ENCODE data around the gene LYSMD2. TPM values are rescaled to one million over a fixed set of nuclear protein-coding genes. Genes with fewer than 3 reads are reported as not detected.

LYSMD2 gene
- polyA plus RNA-seq, 1 of the 3 experiments (the other 2 are of a cell fraction), result 10.3 TPM

- TF ChIP-seq SIN3A (IDR thresholded peaks at IDR 0.05; ENCODE audit: borderline replicate concordance, low read depth, low read length) (no peak), TAF1 (IDR thresholded peaks at IDR 0.05; ENCODE audit: borderline replicate concordance, low read depth, low read length) (no peak), RCOR1 (IDR thresholded peaks at IDR 0.05; ENCODE audit: low read length) (no peak), USF1 (IDR thresholded peaks at IDR 0.05; ENCODE audit: borderline replicate concordance, low read depth) (no peak), NFIC (IDR thresholded peaks at IDR 0.05; ENCODE audit: borderline replicate concordance) (no peak), NRF1 (IDR thresholded peaks at IDR 0.05; ENCODE audit: low read depth, low read length) (no peak)
- TF ChIP-seq, protein P1, sequence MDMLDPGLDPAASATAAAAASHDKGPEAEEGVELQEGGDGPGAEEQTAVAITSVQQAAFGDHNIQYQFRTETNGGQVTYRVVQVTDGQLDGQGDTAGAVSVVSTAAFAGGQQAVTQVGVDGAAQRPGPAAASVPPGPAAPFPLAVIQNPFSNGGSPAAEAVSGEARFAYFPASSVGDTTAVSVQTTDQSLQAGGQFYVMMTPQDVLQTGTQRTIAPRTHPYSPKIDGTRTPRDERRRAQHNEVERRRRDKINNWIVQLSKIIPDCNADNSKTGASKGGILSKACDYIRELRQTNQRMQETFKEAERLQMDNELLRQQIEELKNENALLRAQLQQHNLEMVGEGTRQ (IDR thresholded peaks at IDR 0.05; ENCODE audit: borderline replicate concordance, low read depth, low read length), result no peak
Observed at GRCh38 chr15:51776952-51777569, 39.6 kb upstream of the LYSMD2 start (continued).

GRCh38 chr15:51775967-51776816, 38.7 kb upstream of the LYSMD2 start:
- WGBS (ENCODE audit: low lambda C conversion rate), result 48% methylated on average over 11 of the region's 11 CpGs
- H3K4me1 ChIP-seq (ENCODE audit: control insufficient read depth in 1 of 2, insufficient read depth in 2 of 2, low read depth in 1 of 2, low read length in 1 of 2), result peaks cover 0 to 6% of the 10 kb centered on the region in 2 experiments; a peak in 1 of 4 replicates
- no peak overlapping the region for H3K4me3 ChIP-seq (ENCODE audit: low read depth in 2 of 2, low read length in 1 of 2)
- no peaks in the 10 kb centered on the region for H3K9me3 ChIP-seq
- H3K79me2 ChIP-seq (ENCODE audit: insufficient read depth), result no peaks in the 10 kb centered on the region
- no peak overlapping the region for H3K9ac ChIP-seq
- ChIA-PET POLR2A (interaction anchor here (1.4 to 2.3 kb wide), 2 partner anchors 95 to 126 kb away, joined by 5 to 11 read pairs; partner anchors contain the start of gene SCG3), CTCF (interaction anchor here (0.6 to 9.5 kb wide), 75 partner anchors 8 to 613 kb away, joined by 3 to 313 read pairs (median 5); partner anchors contain the start of genes DMXL2, LYSMD2 and SCG3)
- peaks cover 2% of the 10 kb centered on the region for H3F3A ChIP-seq (replicated peaks; ENCODE audit: insufficient read depth)
- DNase-seq, result peak; percentile 61
- H4K20me1 ChIP-seq (ENCODE audit: insufficient read depth), result no peaks in the 10 kb centered on the region
- TF ChIP-seq, protein P2, sequence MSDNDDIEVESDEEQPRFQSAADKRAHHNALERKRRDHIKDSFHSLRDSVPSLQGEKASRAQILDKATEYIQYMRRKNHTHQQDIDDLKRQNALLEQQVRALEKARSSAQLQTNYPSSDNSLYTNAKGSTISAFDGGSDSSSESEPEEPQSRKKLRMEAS (IDR thresholded peaks at IDR 0.05; ENCODE audit: low read depth), result no peak
- TF ChIP-seq CHD2 (IDR thresholded peaks at IDR 0.05; ENCODE audit: low read length, partially characterized antibody) (no peak), GATA2 (CRISPR knock-in tag; IDR thresholded peaks at IDR 0.05) (peak; percentile 28; the same call in 1 of the 2 replicates), CTCF (IDR thresholded peaks at IDR 0.05) (peak; percentile 81), TEAD4 (IDR thresholded peaks at IDR 0.05; ENCODE audit: borderline replicate concordance, insufficient read depth) (no peak), RAD21 (IDR thresholded peaks at IDR 0.05; ENCODE audit: low read length) (peak; percentile 87), JUND (IDR thresholded peaks at IDR 0.05) (no peak), SMC3 (IDR thresholded peaks at IDR 0.05; ENCODE audit: low read depth, low read length) (peak; percentile 93)
- no peak overlapping the region for H3K27ac ChIP-seq (ENCODE audit: low read depth in 2 of 2, low read length in 1 of 2)
- no peaks in the 10 kb centered on the region for H3K9me2 ChIP-seq
- peaks cover 12 to 23% of the 10 kb centered on the region in 2 experiments for H3K36me3 ChIP-seq (replicated peaks in 1 of 2; ENCODE audit: control insufficient read depth in 1 of 2, insufficient read depth in 2 of 2, low read length in 1 of 2)
- H3K27me3 ChIP-seq (ENCODE audit: insufficient read depth), result no peaks in the 10 kb centered on the region
- no peak overlapping the region for H3K4me2 ChIP-seq
- H2AFZ ChIP-seq (ENCODE audit: low read depth), result no peak overlapping the region
